ENCODE measurements around the gene MRPS18B. TPM values are rescaled to one million over a fixed set of nuclear protein-coding genes. Genes with fewer than 3 reads are reported as not detected.

Gene MRPS18B
- total and polyA plus RNA-seq, 2 donors (not counting 1 experiment from before 2014, with no cell fraction given): 35.9 to 38.8 TPM

- ATAC-seq (ENCODE audit: low read depth): no peak
- intact Hi-C loops (cut with micrococcal nuclease): no loop called here
- no peak for DNase-seq
- no peak overlapping the region for H3K4me3 Mint-ChIP-seq
- Histone ChIP-seq H3K79me2 (ENCODE audit: control insufficient read depth, insufficient read depth, low read length) (no peaks in the 10 kb centered on the region), H3K27ac (ENCODE audit: low read length in 2 of 2) (no peak overlapping the region), H2AFZ (ENCODE audit: insufficient read depth, low read depth, low read length, poor library complexity, severe bottlenecking) (no peak overlapping the region), H3K9me3 (ENCODE audit: control extremely low read depth in 1 of 3, control insufficient read depth in 2 of 3, insufficient read depth in 1 of 3, low read length in 2 of 3) (no peaks in the 10 kb centered on the region), H3K36me3 (replicated peaks in 1 of 2; ENCODE audit: control extremely low read depth in 1 of 2, control insufficient read depth in 1 of 2, extremely low read depth in 1 of 2, insufficient read depth in 2 of 2, low read length in 1 of 2) (peaks cover 3 to 13% of the 10 kb centered on the region in 2 experiments), H3K27me3 (replicated peaks in 1 of 4; ENCODE audit: control extremely low read depth in 1 of 4, control insufficient read depth in 3 of 4, insufficient read depth in 4 of 4, low read length in 3 of 4) (no peaks in the 10 kb centered on the region), H3K4me3 (ENCODE audit: control extremely low read depth in 1 of 5, extremely low read depth in 1 of 5, insufficient read depth in 1 of 5, low read depth in 2 of 5, low read length in 4 of 5) (no peak overlapping the region), H3K9ac (ENCODE audit: low read length) (no peak overlapping the region), H3K4me1 (ENCODE audit: control insufficient read depth in 2 of 2, insufficient read depth in 2 of 2, low read length in 2 of 2) (no peaks in the 10 kb centered on the region), H4K20me1 (ENCODE audit: control insufficient read depth, insufficient read depth, low read length, poor library complexity, severe bottlenecking) (no peaks in the 10 kb centered on the region), H3K4me2 (replicated peaks; ENCODE audit: low read depth, low read length, poor library complexity, severe bottlenecking) (no peak overlapping the region)
- H3K27ac Mint-ChIP-seq: no peak overlapping the region
- no peaks in the 10 kb centered on the region for H3K27me3 Mint-ChIP-seq
- no peaks in the 10 kb centered on the region for H3K9me3 Mint-ChIP-seq (ENCODE audit: insufficient read depth)
- 66% methylated on average over 10 of the region's 10 CpGs for WGBS (ENCODE audit: insufficient coverage)
- ChIA-PET CTCF (interaction anchor here (1.2 to 1.8 kb wide), 2 partner anchors 82 to 96 kb away, joined by 3 to 8 read pairs; no protein-coding TSS in a partner anchor), POLR2A (interaction anchor here (0.6 kb wide), 1 partner anchor 68 kb away, joined by 5 read pairs; no protein-coding TSS in a partner anchor)
- TF ChIP-seq EZH2 (IDR thresholded peaks at IDR 0.05; ENCODE audit: borderline replicate concordance, insufficient read depth, low read depth, low read length, poor library complexity, severe bottlenecking) (no peak), CTCF (IDR thresholded peaks at IDR 0.05) (no peak)
- peaks cover 2% of the 10 kb centered on the region for H3K4me1 Mint-ChIP-seq
Measured at GRCh38 chr6:30640481-30640880, 22.8 kb downstream of the MRPS18B start.

GRCh38 chr6:30641048-30641447, 23.4 kb downstream of the MRPS18B start:
- ATAC-seq (ENCODE audit: low read depth) (no peak), DNase-seq (no peak)
- Mint-ChIP-seq H3K4me3 (no peak overlapping the region), H3K27me3 (no peaks in the 10 kb centered on the region), H3K27ac (no peak overlapping the region), H3K4me1 (peaks cover 7% of the 10 kb centered on the region), H3K9me3 (ENCODE audit: insufficient read depth) (no peaks in the 10 kb centered on the region)
- H4K20me1 ChIP-seq (ENCODE audit: control insufficient read depth, insufficient read depth, low read length, poor library complexity, severe bottlenecking): peaks cover 5% of the 10 kb centered on the region
- no CpG with 5 or more reads among the region's 1 CpG for WGBS (ENCODE audit: insufficient coverage)
- H2AFZ ChIP-seq (ENCODE audit: insufficient read depth, low read depth, low read length, poor library complexity, severe bottlenecking): no peak overlapping the region
- H3K27me3 ChIP-seq (replicated peaks in 1 of 4; ENCODE audit: control extremely low read depth in 1 of 4, control insufficient read depth in 3 of 4, insufficient read depth in 4 of 4, low read length in 3 of 4): no peaks in the 10 kb centered on the region
- H3K4me2 ChIP-seq (replicated peaks; ENCODE audit: low read depth, low read length, poor library complexity, severe bottlenecking): no peak overlapping the region
- peaks cover 3 to 15% of the 10 kb centered on the region in 2 experiments for H3K36me3 ChIP-seq (replicated peaks in 1 of 2; ENCODE audit: control extremely low read depth in 1 of 2, control insufficient read depth in 1 of 2, extremely low read depth in 1 of 2, insufficient read depth in 2 of 2, low read length in 1 of 2)
- intact Hi-C loops (cut with micrococcal nuclease): no loop called here
- no peaks in the 10 kb centered on the region for H3K9me3 ChIP-seq (ENCODE audit: control extremely low read depth in 1 of 3, control insufficient read depth in 2 of 3, insufficient read depth in 1 of 3, low read length in 2 of 3)
- no peak overlapping the region for H3K9ac ChIP-seq (ENCODE audit: low read length)
- CTCF ChIA-PET: interaction anchor here (0.7 to 1.8 kb wide), 3 partner anchors 96 to 402 kb away, joined by 3 to 8 read pairs (median 3); no protein-coding TSS in a partner anchor
- POLR2A ChIA-PET: interaction anchor here (0.7 kb wide), 1 partner anchor 28 kb away, joined by 3 read pairs; no protein-coding TSS in a partner anchor
- H3K4me3 ChIP-seq (ENCODE audit: control extremely low read depth in 1 of 5, extremely low read depth in 1 of 5, insufficient read depth in 1 of 5, low read depth in 2 of 5, low read length in 4 of 5): no peak overlapping the region
- H3K4me1 ChIP-seq (ENCODE audit: control insufficient read depth in 2 of 2, insufficient read depth in 2 of 2, low read length in 2 of 2): peaks cover 0 to 1% of the 10 kb centered on the region in 2 donors
- H3K27ac ChIP-seq (ENCODE audit: low read length in 2 of 2): no peak overlapping the region
- TF ChIP-seq EZH2 (IDR thresholded peaks at IDR 0.05; ENCODE audit: borderline replicate concordance, insufficient read depth, low read depth, low read length, poor library complexity, severe bottlenecking): no peak
- TF ChIP-seq CTCF (IDR thresholded peaks at IDR 0.05): no peak
- H3K79me2 ChIP-seq (ENCODE audit: control insufficient read depth, insufficient read depth, low read length): peaks cover 3% of the 10 kb centered on the region
